Stimulated activated CD8-positive, alpha-beta memory T cell treated with anti-CD3 and anti-CD28 coated beads, Interleukin-2, amount 100 ng/mL, for 1 hour (primary cell): ENCODE measurements around the gene CHAD.

Experiments used
- DNase-seq, 2 donors: peaks; one replicate each; pipeline ENCODE4 v3.0.0-alpha.2; 2020; ENCODE audit warnings: low read depth in 2 of 2

CHAD gene

GRCh38 chr17:50458701-50459676 is 9.7 kb downstream of the CHAD start:
- no peak for DNase-seq

DNA sequence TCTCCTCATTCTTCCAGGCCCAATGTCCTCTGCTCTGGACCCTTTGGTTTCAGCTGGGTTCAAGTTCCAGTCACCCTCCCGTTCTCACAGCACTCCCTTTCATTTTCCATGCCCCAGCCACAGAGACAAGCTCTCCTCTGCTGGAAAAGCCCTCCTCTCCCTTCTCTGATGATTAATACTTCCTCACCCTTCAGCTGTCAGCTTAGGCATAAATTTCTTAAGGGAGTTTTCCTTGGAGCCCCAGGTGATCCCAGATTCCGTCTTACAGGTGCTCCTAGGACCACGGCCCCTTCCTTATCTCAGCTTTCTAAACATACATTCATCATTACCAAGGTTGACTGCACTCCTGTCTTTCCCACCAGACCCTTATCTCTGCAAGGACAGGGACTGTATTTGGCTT is 10.4 kb downstream of the CHAD start:
- DNase-seq: no peak

- no peak for DNase-seq
These were observed 11.1 kb downstream of the CHAD start for GRCh38 chr17:50457621-50458020.

- no peak for DNase-seq
These were observed 14.8 kb downstream of the CHAD start for GRCh38 chr17:50453901-50454300.

GRCh38 chr17:50452630-50453300 is 15.9 kb downstream of the CHAD start:
- no peak for DNase-seq

- DNase-seq: no peak
These were observed 16.6 kb downstream of the CHAD start for GRCh38 chr17:50451943-50452629.

GRCh38 chr17:50448643-50449042 is 20.0 kb downstream of the CHAD start:
- DNase-seq: no peak

- DNase-seq: no peak
These were observed 20.6 kb downstream of the CHAD start for GRCh38 chr17:50447870-50448595.

- no peak for DNase-seq
These were observed 22.9 kb downstream of the CHAD start for GRCh38 chr17:50445730-50446325.

- DNase-seq: no peak
These were observed 23.6 kb downstream of the CHAD start for GRCh38 chr17:50444841-50445715.

- DNase-seq: no peak
These were observed 25.1 kb downstream of the CHAD start for GRCh38 chr17:50443505-50443974.

- no peak for DNase-seq
These were observed 27.5 kb downstream of the CHAD start for GRCh38 chr17:50440838-50441829.

GRCh38 chr17:50440172-50440837 is 28.4 kb downstream of the CHAD start:
- DNase-seq: no peak

DNA sequence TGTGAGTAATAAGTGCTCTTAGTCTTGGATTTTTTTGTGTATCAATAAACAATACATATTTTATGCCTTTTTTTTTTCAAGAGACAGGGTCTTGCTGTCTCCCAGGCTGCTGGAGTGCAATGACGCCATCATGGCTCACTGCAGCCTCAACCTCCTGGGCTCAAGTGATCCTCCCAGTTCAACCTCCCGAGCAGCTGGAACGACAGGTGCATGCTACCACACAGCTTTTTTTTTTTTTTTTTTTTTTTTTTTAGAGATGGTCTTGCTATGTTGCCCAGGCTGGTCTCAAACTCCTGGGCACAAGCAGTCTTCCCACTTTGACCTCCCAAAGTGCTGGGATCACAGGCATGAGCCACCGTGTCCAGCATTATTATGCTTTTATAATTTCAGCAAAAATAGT is 29.7 kb downstream of the CHAD start:
- no peak for DNase-seq

- no peak for DNase-seq
These were observed 31.3 kb downstream of the CHAD start for GRCh38 chr17:50437409-50437808.

GRCh38 chr17:50432125-50432762 is 36.4 kb downstream of the CHAD start:
- no peak for DNase-seq

- DNase-seq: no peak
These were observed 37.7 kb downstream of the CHAD start for GRCh38 chr17:50430821-50431618.
